Right atrium auricular region (tissue), 2 donors: ENCODE results near the gene ENPP6. TPM values are rescaled to one million over a fixed set of nuclear protein-coding genes. Genes with fewer than 3 reads are reported as not detected.

Experiments
- DNase-seq: peaks from one replicate; pipeline ENCODE4 v3.0.0-alpha.2; 2019; ENCODE audit warnings: low spot score
- H3K27ac ChIP-seq, 2 donors: fragments of 200-600 bp; sonication (generic); 1 replicate in 1 of 2; 2 replicates in 1 of 2; pipeline ENCODE4 v1.5.1; 2016 to 2019
- H3K27me3 ChIP-seq, 2 donors: fragments of 200-600 bp; sonication (generic); one replicate each; pipeline versions ENCODE4 v1.5.1 to v1.6.0; 2017 to 2019
- H3K36me3 ChIP-seq: fragments of 200-600 bp; sonication (generic); one replicate; pipeline ENCODE4 v1.5.1; 2016
- H3K4me1 ChIP-seq, 2 donors: fragments of 200-600 bp; sonication (generic); one replicate each; pipeline versions ENCODE4 v1.5.1 to v1.6.0; 2017 to 2019
- H3K4me3 ChIP-seq, 2 donors: fragments of 200-600 bp; sonication (generic); 1 replicate in 1 of 2; 2 replicates in 1 of 2; pipeline ENCODE4 v1.5.1; 2017 to 2019; ENCODE audit warnings: mild to moderate bottlenecking in 1 of 2, moderate library complexity in 1 of 2
- H3K9me3 ChIP-seq, 2 donors: fragments of 200-600 bp; sonication (generic); one replicate each; pipeline ENCODE4 v1.5.1; 2019
- total RNA-seq, 2 donors: library from RNA; depleted of rRNA; stranded (reverse); fragments of >200 nt; gene quantifications; one replicate each; pipeline ENCODE4 v1.1.0, GENCODE V29; 2016
- TF ChIP-seq, protein P1 (sequence below), 2 donors: fragments of 200-600 bp; sonication (generic); IDR thresholded peaks; one replicate each; pipeline ENCODE4 v1.5.1; 2019; ENCODE audit warnings: antibody characterized with exemption in 2 of 2

The ENPP6 gene
- total RNA-seq, 2 donors from 2014 or later: not detected

GRCh38 chr4:184103527-184104264 is 114.0 kb downstream of the ENPP6 start:
- H3K27ac ChIP-seq: no peak overlapping the region

DNA sequence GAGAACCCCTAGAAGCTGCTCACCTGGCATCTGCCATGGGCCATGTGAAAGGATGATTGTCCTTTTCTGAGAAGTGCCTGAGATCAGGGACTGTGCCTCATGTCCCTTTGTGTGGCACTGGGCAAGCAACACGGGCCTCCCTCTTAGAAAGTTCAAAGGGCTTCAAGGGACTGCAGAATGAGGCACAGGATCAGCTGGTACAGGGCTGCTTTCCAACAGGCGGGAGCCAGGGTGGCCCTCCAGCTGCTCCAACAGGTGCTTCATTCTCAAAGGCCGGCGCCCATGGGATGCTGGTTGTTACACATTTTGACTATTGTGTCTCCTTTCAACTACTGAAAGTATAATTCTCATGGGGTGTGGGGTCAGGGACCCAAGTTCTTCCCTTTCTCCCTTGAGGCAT is 114.7 kb downstream of the ENPP6 start:
- no peaks in the 10 kb centered on the region for H3K9me3 ChIP-seq
- H3K4me1 ChIP-seq: peaks cover 0 to 20% of the 10 kb centered on the region in 2 donors
- DNase-seq: no peak
- TF ChIP-seq, protein P1, sequence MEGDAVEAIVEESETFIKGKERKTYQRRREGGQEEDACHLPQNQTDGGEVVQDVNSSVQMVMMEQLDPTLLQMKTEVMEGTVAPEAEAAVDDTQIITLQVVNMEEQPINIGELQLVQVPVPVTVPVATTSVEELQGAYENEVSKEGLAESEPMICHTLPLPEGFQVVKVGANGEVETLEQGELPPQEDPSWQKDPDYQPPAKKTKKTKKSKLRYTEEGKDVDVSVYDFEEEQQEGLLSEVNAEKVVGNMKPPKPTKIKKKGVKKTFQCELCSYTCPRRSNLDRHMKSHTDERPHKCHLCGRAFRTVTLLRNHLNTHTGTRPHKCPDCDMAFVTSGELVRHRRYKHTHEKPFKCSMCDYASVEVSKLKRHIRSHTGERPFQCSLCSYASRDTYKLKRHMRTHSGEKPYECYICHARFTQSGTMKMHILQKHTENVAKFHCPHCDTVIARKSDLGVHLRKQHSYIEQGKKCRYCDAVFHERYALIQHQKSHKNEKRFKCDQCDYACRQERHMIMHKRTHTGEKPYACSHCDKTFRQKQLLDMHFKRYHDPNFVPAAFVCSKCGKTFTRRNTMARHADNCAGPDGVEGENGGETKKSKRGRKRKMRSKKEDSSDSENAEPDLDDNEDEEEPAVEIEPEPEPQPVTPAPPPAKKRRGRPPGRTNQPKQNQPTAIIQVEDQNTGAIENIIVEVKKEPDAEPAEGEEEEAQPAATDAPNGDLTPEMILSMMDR (IDR thresholded peaks at IDR 0.05): no peak
- H3K4me3 ChIP-seq: no peak overlapping the region
- no peak overlapping the region for H3K27ac ChIP-seq
- no peaks in the 10 kb centered on the region for H3K27me3 ChIP-seq
- H3K36me3 ChIP-seq: no peaks in the 10 kb centered on the region

More at GRCh38 chr4:184103527-184104264, 114.0 kb downstream of the ENPP6 start:
- no peak overlapping the region for H3K4me3 ChIP-seq
- no peaks in the 10 kb centered on the region for H3K27me3 ChIP-seq
- no peaks in the 10 kb centered on the region for H3K9me3 ChIP-seq
- H3K4me1 ChIP-seq: peaks cover 0 to 20% of the 10 kb centered on the region in 2 donors
- no peaks in the 10 kb centered on the region for H3K36me3 ChIP-seq
- no peak for DNase-seq
- TF ChIP-seq, protein P1 (IDR thresholded peaks at IDR 0.05): no peak

- no peak for DNase-seq
- H3K4me1 ChIP-seq: peaks cover 0 to 23% of the 10 kb centered on the region in 2 donors
- H3K27ac ChIP-seq: no peak overlapping the region
- no peak overlapping the region for H3K4me3 ChIP-seq
- H3K36me3 ChIP-seq: no peaks in the 10 kb centered on the region
- no peaks in the 10 kb centered on the region for H3K27me3 ChIP-seq
- TF ChIP-seq, protein P1 (IDR thresholded peaks at IDR 0.05): no peak
- no peaks in the 10 kb centered on the region for H3K9me3 ChIP-seq
Observed at GRCh38 chr4:184102488-184102887, 115.2 kb downstream of the ENPP6 start.

GRCh38 chr4:184101711-184102110 is 116.0 kb downstream of the ENPP6 start:
- no peaks in the 10 kb centered on the region for H3K36me3 ChIP-seq
- H3K4me1 ChIP-seq: peaks cover 0 to 31% of the 10 kb centered on the region in 2 donors
- TF ChIP-seq, protein P1 (IDR thresholded peaks at IDR 0.05): no peak
- no peaks in the 10 kb centered on the region for H3K27me3 ChIP-seq
- H3K9me3 ChIP-seq: no peaks in the 10 kb centered on the region
- H3K4me3 ChIP-seq: no peak overlapping the region
- H3K27ac ChIP-seq: no peak overlapping the region
- DNase-seq: no peak

GRCh38 chr4:184100297-184100885 is 117.3 kb downstream of the ENPP6 start:
- Histone ChIP-seq H3K4me1 (peaks cover 0 to 33% of the 10 kb centered on the region in 2 donors), H3K9me3 (no peaks in the 10 kb centered on the region), H3K27me3 (no peaks in the 10 kb centered on the region), H3K36me3 (no peaks in the 10 kb centered on the region), H3K4me3 (no peak overlapping the region), H3K27ac (peak overlapping the region in 1 of 2 donors; percentile 33)
- TF ChIP-seq, protein P1 (IDR thresholded peaks at IDR 0.05): peak in 1 of 2 donors; percentile 53
- no peak for DNase-seq
